Activated naive CD8-positive, alpha-beta T cell treated with anti-CD3 and anti-CD28 coated beads, Interleukin-2, amount 50 U/mL, for 16 hours (primary cell): ENCODE measurements around the gene APOA5.
A peak's percentile ranks its signal among the peaks of the same experiment; 100 is the strongest.

Source experiments
- DNase-seq: peaks from one replicate; pipeline ENCODE4 v3.0.0-alpha.2; 2020; ENCODE audit warnings: low read depth, low spot score

The APOA5 gene

DNA sequence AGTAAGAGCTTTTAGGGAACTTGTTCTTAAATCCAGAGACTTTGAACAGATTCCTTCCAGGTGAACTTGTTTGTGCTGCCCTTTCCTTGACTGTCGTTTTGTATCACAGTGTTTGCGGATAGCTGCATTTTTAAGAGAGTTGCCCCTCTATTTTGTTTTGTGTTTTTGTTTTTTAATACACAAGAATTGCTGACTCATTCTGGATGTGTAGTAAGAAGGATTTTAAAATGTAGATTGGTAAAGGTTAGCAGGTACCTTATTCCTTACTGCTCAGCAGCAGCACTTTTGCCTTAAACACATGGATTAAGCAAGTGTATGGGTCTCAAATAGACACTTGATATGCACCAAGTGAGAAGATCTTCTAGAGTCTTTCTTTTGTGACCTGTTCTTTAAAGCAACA is 8.9 kb upstream of the APOA5 start:
- no peak for DNase-seq

DNA sequence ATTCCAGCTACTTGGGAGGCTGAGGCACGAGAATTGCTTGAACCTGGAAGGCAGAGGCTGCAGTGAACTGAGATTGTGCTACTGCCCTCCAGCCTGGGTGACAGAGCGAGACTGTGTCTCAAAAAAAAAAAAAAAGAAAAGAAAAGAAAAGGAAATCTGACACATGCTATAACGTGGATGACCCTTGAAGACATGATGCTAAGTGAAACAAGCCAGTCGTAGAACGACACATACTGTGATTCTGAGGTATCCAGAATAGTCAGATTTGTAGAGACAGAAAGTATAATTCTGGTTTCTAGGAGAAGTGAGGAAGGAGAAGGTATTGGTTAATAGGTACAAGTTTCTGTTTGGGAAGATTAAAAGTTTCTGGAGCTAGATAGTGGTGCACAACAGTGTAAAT is 6.7 kb upstream of the APOA5 start:
- DNase-seq: no peak

DNA sequence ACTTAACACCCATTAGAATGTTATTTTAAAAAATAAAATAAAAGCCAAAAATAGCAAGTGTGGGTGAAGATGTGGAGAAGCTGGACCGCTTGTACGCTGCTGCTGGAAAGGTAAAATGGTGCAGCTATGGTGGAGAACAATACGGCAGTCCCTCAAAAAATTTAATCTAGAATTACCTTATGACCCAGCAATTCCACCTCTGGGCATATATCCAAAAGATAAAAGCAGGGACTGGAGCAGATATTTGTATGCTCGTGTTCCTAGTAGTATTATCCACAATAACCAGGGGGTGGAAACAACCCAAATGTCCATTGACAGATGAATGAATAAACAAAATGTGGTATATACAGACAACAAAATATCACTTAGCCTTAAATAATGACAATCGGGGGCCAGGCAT is 6.1 kb upstream of the APOA5 start:
- no peak for DNase-seq

DNA sequence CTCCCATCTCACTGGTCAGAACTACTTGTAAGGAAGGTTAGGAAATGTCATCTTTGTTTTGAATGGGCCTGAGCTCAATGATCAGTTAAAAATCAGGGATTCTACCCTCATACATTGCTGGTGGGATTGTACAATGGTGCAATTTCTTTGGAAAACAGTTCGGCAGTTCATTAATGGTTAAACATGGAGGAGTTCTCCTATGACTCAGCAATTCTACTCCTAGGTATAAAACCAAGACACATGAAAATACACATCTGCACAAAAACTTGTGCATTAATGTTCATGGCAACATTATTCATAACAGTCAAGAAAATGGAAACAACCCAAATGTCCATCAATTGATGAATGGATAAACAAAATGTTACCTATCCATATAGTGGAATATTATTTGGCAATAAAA is 4.9 kb upstream of the APOA5 start:
- DNase-seq: no peak

DNA sequence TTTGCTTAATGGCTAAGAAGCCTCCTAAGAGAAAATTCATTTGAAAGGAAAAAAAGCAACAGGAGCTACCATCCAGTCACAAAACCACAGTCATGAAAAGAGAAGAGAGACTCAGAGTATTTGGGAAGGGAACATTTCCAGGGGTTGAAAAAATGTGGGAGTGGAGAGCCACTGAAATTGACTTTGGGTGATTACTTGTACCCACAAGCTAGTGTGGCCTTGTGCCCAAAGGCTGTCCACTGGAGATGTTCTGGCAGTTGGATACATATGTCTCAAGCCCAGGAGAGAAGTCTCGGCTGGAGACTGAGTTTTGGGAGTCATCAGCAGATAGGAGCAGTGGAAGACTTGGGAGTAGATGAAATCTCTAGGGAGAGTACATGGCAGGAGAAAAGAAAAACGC is 3.2 kb upstream of the APOA5 start:
- no peak for DNase-seq

DNA sequence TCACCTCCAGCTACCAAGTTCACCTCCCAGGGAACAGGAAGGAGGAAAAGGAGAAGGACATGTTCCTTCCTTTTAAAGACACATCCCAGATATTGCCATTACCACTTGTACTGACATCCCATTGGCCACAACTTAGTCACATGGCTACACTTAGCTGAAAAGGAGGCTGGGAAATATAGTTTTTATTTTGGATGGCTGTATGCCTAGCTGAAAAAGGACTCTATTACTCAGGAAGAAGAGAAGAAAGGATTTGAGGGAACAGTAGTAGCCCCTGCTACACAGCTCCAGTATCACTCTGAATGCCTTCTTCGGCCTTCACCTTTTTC is 2.1 kb upstream of the APOA5 start:
- DNase-seq: no peak

DNA sequence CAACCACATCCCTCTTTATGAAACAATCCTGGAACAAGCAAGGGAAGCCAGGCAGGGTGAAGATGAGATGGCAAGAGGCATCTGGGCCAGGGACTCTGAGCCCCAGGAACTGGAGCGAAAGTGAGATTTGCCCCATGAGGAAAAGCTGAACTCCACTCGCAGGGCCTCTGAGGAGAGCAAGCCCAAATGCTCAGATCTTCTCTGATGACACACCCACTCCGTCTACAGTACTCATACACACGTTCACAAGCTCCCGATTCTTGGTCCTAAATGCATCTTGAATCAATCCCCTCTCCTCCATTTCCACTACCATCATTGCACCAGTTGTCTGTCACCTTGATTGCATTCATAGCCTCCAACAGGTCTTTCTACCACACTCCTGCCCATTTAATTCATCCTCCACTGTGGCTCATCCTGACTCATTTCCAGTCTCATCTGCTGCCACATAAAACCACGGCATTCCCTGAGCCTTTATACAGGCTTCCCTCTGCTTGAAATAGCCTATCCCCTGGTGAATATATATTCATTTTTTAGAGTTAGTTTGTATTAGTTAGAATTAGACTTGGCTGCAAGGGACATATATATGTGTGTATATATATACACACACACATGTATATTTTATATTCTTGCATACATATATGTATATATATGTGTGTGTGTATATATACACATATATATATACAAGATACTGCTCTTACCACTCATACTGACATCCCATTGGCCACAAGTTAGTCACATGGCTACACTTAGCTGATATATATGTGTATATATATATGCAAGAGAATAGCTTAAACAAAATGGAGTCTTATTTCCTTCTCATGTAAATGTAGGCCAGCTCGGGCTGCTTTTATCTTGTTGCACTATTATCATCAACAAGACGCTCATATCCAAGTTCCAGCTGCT is 1.4 kb upstream of the APOA5 start:
- DNase-seq: no peak

DNA sequence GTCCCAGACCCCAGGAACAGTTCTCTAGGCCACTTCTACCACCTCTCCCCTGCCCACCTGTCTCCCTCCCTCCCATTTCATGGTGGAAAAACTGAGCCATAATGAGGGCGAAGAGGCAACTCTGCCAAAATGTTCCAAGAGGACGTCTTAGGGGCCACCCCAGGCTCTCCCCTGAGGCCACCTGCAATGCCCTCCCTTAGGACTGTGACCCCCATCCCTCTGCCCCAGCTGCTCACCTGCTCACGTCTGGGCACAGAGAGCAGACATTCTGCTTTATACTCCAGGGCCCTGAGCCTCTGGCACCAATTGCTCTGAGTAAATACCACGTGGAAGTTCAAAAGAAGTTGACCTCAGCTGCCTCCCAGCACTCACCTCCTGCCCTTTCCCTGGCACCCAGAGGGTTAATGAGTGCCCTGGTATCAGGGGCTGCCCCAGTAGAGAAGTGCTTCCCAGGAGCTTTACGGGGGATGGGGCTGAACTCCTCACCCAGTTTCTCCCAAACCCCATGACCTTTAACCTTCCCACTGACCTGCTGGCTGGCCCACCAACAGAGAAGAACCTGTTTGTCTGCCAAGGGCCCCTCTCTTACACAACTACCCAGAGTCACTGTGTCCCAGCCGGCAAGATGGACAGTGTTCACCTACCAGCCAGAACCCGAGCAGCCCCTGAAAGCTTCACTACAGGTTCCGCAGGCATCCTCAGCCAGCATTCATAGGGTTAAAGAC is 627 bp upstream of the APOA5 start:
- no peak for DNase-seq

DNA sequence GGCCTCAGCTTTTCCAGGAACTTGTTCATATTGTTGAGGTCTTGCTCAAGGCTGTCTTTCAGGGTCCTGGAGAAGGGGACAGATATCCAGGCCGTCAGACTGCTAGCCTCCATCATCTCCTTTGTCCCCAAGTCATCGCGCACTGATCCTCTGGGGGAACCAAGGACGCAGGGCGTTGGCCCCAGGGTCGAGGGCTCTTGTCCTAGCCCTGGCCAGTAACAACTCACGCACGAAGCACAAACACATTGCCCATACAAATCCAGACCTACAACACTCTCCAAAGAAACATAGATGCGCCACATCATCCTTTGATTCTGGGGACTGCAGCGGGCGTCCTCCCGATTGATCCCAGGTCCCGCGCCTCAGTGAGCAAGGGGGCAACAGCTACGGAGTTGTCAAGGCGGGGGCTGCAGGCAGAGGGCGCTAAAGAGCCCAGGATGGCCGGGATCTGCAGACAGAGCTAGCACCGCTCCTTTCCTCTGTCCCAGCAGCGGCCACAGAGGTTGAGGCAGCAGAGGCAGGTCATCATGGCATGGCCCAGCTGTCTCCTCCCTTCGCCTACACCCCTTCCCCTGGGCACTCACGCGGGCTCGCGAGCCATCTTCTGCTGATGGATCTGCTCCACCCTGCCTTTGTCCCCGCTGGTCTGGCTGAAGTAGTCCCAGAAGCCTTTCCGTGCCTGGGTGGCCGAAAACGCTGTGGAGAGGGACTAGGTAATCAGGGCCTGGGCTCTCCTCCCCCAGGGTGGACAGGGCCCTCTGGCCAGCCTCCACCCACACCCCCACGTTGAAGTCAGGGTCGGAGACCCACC is 472 bp downstream of the APOA5 start:
- peak; percentile 54 for DNase-seq

DNA sequence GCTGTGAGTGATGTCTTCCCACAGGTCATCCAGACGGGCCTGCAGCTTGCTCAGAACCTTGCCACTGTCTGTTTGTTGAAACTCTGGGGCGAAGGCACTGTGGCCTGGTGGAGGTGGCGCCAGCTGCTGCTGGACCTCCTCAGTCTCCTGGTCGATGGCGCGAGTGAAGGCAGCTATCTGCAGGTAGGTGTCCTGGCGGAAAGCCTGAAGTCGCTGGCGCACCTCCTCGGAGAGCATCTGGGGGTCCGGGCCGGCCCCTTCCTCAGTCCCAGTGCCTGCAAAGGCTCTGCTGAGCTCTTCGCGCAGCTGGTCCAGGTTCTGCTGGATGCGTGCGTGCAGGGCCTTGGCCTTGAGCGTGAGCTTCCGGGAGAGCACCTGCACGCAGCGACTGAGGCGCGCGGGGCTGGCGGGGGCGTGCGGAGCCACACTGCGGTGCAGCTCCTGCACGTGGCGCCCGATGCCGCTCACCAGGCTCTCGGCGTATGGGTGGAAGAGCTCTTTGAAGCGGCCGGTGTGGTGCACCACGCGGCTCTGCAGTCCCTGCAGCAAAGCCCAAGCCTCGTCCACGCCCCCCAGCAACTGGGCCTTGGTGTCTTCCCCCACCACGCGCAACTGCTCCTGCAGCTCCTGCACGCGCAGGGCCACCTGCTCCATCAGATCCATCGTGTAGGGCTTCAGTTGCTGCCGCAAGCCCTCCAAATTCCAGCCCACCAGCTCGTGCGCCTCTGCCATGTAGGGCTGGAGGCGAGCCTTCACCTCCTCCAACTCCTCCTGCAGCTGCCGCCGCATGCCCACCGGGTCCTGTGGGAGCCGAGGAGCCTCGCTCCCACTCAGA is 1.3 kb downstream of the APOA5 start:
- DNase-seq: no peak

DNA sequence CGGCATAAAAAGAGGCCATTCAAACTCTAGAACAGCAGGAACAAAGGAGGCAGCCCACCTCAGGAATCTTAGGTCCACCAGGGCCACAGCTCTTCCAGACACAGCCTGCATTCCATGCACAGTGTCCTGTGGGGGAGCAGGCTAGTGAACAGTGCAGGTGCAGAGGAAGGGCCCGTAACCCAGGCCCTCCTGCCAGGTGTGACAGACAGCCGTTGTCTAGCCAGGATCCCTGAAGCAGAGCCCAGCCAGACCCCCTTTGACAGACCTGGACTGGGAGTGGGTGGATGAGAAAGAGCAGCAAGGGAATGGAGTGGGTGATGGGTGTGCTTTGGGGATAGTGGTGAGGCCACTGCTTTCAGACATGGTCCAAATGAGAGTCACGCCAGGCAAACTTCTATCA is 2.7 kb downstream of the APOA5 start:
- no peak for DNase-seq

DNA sequence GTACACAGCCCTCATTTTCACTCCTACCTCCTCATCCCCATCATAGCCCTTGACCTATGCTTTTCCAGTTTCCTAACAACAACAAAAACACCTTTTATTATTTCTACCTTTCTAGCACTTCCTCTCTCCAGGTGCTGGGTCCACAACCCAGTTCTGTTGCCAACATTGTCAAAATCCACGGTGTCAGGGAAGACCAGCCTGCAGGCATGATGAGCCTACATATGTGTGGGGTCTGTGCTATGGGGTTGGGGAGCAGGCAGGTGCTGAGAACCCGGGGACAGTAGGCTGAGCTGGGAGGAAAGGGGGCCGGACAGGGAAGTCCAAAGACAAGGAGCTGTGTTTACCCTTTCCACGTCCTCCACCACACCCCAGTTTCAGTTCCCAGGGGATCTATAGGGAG is 3.1 kb downstream of the APOA5 start:
- DNase-seq: no peak

DNA sequence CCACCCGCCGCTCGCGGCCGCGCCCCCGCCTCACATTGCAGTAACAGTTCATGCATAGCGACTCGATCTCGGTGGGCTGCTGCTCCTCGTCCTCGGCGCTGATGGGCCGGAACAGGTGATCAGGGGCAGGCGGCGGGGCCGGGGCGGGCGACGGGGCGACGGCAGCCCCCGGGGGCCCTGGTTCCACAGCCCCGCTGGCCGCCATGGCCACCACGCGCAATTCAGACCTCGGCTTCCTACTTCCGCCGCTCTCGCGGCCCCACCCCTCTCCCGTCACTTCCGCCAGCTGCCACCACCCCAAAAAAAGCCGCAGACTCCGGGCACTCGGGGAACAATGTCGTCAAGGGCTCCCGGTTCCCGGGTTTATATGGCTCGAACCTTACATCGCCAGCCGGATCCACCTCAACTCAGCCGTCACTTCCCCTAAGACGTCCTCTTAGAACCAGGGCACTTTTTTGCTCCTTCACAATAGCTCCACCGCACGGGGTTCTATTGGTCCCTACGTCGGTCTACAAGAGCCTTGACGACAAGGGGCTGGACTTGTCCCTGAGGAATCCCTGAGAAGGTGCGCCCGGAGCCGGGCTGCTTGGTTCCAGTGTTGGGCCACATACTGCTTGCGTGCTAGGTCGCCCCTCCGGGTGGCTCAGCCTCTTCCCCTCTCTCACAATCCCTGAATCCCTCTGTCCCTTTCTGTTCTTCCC is 3.7 kb downstream of the APOA5 start, which contains the start of gene ZPR1:
Gene ZPR1, minus strand, starts transcription at position 238 of the 701 bp plus-strand sequence. Its CDS starts 33 bp downstream, at position 205.
- peak; percentile 64 for DNase-seq

DNA sequence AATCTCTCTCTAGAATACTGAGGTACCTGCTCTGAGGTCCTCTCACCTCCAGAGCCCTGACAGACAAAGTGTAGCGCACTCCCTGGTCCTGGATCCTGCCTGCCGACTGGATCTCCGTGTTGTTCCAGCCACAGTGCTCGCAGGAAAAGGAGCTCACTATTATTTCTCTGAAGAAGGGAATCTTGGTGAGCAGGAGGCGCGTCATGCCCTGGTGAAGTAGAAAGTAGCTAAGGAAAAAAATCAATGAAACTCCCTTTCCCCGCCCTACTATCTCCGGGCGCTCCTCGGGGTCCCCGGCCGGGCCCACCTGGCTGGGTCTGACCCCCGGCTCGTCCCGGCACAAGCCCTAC is 4.3 kb downstream of the APOA5 start:
- DNase-seq: no peak

DNA sequence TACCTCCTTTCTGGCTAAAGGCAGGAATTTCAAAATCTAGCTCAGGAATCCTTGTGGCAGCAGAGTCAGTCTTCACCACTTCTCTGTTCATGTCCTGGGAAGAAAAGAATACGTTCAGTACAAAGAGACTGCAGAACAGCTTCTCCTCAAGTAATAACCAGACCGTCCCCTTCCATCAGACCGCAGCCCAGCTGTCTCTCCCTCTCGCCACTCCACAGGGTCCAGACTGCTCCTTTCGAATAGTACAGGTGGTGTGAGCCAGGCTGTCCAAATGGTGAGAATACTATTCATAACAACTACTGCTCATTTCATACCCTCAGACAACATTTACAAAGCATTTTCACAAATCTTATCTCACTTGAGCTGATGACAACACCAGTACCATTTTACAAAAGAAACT is 4.7 kb downstream of the APOA5 start:
- DNase-seq: no peak

DNA sequence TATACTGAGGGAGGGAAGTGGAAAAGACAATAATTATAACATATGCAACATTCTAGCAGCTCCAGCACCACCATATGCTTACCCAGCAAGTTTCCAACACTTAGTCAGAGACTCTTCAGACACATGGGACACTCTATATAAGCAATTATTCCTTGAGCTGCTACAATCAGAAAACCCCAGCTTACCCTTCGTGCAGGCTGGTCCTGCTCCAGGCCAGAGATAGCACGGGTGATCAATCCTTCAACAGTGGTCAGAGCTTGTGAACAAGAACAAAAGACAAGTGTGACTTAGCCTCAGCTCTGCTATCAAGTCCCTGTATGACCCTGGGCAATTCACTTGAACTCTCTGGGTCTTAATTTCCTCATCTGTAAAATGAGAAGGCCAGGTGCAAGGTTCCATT is 5.4 kb downstream of the APOA5 start:
- no peak for DNase-seq

DNA sequence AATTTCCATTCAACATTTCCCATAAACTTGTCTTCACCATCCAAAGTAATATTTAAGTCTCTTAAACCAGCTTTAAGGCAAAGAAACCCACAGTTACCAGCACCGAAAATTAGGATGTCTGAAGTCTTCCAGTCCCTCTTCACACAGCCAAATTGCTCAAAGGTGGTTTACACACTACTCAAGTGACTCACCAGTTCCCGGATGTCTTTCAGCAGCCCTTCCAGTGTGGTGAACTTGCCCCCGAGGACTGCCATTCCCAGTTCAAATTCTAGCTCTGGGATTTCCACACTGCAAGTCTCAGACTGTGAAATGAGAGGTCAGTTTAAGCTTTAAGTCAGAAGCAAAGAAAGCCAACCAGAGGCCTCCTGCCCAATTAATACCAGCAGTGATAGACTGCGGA is 9.0 kb downstream of the APOA5 start:
- no peak for DNase-seq

DNA sequence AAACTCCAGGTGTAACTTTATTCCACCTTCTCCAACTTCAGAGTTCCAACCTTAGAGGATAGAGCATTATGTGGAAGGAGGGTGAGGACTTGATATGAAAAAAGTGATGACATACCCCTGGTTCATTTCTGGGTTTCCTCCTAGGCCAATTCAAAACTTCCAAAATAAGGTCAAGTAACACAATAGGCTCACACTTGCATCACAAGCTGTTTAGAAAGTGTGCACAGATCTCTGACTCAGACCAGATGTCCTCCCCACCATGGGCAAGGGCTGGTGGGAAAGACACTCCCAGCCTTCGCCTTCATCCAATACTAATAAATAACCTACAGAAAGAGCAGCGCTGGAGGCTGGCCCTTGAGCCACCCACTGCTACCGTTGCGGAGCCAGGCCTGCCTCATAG is 13.1 kb downstream of the APOA5 start:
- no peak for DNase-seq

DNA sequence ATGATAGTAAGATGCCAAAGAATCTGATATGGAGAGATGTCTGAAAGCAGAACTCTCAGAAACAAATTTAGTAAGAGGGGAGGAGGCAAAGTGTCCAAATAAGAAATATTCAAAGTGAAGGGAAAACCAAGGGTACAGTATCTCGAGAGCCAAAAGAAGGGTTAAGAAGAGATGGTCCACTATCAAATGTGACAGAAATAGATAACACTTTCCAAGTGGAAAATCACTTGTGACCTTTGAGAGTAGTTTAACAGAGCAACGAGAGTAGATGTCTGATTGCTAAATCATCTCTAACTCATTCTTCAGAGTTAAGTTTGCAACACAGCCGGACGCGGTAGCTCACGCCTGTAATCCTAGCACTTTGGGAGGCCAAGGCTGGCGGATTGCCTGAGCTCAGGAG is 14.6 kb downstream of the APOA5 start:
- DNase-seq: no peak

DNA sequence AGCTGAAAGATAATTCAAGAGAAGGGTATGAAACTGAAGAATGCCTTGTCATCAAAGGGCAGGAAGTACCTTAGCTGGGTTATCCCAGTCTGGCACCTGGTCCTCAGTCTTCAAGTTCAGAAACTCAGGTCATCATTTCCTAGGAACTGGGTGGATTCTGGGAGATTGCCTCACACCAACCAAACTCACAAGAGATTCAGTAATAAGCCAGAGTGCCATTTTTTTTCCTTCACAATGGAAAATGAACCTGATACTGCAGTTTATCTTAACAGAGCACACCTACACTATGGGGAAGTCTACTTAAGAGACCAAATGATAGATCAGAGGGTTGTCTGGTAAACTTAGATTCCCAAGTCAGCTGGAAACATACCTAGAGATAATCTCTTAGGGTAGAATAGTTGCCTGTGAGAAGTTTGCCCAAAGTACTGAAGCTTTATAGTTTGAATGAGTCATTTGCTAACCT is 15.1 kb downstream of the APOA5 start:
- no peak for DNase-seq

DNA sequence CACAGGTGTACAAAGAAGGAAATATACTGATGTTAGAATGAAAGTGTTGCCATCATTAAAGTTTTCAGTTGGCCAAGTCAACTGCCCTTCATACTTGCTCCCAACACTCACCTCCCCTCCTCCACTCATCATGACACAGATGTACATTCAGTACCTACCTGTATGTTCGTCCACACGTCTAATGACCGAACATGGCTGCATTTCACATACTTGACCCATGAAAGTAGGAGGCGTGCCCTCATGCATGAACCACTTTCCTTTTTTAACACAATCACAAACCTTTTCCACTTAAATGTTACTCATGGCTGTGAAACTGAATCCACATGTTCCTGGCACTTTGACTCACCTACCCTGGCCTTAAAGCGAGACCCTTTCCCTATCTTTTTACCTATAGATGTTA is 15.7 kb downstream of the APOA5 start:
- DNase-seq: no peak
